Activated CD8-positive, alpha-beta memory T cell treated with anti-CD3 and anti-CD28 coated beads for 4 hours (primary cell): ENCODE data around the gene VSTM1.

ENCODE experiments used
- DNase-seq, 2 donors: peaks; one replicate each; pipeline ENCODE4 v3.0.0-alpha.2; 2020; ENCODE audit warnings: low read depth in 2 of 2

The VSTM1 gene

GRCh38 chr19:54011507-54012211 lies 52.0 kb downstream of the VSTM1 start:
- no peak for DNase-seq

DNA sequence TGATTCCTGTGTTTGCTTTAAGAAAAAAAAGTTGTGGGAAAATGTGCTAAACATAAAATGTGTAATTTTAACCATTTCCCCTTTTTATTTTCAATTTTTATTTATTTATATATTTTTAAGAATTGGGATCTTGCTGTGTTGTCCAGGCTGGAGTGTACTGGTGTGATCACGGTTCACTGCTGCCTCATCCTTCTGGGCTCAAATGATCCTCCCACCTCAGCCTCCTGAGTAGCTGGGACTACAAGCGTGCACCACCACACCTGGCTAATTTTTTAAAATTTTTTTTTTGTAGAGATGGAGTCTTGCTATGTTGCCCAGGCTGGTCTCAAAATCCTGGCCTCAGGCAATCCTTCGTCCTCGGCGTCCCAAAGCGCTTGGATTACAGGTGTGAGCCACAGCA lies 53.2 kb downstream of the VSTM1 start:
- no peak for DNase-seq

- DNase-seq, result no peak
Measured at GRCh38 chr19:54009440-54009839, 54.3 kb downstream of the VSTM1 start.

DNA sequence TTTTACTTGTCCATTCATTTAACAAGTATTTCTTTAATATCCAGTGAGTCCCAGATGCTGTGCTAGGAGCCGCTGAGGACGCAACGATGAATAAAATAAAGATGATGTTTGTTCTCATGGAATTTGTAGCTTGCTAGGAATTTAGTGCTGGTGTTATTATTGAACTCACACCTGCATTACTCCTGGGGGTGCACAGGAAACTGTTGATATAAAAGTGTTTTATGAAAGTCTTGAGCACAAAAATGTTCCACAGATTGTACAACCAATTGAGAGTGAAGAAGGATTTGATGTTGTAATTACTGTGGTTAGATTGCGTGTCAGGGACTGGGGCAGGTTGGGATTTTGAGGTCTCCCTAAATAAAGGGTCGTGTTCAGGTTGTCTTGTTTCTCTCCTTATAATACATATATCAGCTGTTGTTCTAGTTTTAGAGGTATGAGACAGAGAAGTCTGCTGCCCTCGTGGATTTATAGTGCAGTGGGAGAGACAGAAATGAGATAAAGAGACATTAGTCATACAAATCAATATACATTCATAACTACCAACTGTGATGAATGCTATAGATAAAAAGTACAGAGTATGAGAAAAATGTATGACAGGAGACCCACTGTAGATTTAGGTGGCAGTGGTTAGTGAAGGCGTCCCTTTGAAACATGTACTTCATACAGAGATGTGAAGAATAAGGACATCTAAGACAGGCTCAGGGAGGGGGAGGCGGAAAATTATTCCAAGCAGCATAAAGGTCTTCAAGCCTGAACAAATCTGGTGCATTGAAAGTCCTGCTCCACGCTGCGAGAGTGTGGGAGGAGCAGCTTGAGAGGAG lies 61.0 kb downstream of the VSTM1 start:
- DNase-seq, result no peak

DNA sequence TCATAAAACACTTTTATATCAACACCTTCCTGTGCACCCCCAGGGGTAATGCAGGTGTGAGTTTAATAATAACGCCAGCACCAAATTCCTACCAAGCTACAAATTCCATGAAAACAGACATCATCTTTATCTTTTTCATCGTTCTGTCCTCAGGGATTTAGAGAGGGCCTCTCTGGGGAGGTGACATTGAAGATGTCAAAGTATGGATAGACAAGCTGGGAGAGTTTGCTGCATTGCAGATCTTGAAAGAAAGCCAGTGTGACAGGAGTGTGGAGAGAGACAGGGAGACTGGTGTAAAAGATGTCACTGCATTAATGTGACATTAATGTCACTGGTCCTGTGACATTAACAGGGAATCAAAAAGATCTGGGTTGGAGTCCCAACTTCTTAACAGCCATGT lies 62.2 kb downstream of the VSTM1 start:
- no peak for DNase-seq

DNA sequence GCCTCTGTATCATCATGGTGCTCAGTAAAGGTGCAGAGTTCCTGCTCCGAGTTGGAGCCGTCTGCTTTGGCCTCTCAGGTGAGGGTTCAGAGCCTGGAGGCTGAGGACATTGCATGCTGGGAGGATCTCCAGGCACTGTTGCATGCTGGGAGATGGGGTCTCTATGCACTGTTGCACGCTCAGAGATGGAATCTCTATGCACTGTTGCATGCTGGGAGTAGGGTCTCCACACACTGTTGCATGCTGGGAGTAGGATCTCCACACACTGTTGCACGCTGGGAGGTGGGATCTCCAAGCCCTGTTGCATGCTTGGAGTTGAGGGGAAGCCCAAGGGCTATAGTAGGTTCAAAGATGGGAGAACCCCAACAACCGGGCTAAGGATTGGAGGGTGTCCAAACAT lies 64.0 kb downstream of the VSTM1 start:
- DNase-seq, result no peak

- DNase-seq, result no peak
Measured at GRCh38 chr19:53998223-53998622, 65.5 kb downstream of the VSTM1 start.

GRCh38 chr19:53994811-53995210 lies 68.9 kb downstream of the VSTM1 start:
- no peak for DNase-seq

GRCh38 chr19:53993448-53993847 lies 70.2 kb downstream of the VSTM1 start:
- no peak for DNase-seq

- no peak for DNase-seq
Measured at GRCh38 chr19:53992815-53993214, 70.9 kb downstream of the VSTM1 start.

DNA sequence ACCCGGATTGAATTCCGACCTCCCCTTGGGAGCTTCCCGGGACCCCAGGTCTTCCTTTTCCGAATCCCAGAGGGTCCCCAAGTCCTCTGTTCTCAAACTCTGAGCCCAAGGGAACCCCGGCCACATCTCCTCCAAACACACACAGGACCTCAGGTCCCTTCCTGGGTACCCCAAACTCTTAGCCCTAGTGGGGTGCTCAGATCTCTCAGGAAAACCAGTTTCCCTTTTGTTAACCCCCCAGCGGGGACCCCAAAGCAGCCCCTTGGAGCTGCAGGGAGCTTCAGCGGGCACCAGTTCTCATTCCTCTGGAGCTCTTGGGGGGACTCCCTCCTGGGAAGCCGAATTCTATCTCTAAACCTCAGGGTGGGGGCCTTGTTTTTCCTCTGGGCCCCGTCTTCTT lies 71.5 kb downstream of the VSTM1 start:
- no peak for DNase-seq

DNA sequence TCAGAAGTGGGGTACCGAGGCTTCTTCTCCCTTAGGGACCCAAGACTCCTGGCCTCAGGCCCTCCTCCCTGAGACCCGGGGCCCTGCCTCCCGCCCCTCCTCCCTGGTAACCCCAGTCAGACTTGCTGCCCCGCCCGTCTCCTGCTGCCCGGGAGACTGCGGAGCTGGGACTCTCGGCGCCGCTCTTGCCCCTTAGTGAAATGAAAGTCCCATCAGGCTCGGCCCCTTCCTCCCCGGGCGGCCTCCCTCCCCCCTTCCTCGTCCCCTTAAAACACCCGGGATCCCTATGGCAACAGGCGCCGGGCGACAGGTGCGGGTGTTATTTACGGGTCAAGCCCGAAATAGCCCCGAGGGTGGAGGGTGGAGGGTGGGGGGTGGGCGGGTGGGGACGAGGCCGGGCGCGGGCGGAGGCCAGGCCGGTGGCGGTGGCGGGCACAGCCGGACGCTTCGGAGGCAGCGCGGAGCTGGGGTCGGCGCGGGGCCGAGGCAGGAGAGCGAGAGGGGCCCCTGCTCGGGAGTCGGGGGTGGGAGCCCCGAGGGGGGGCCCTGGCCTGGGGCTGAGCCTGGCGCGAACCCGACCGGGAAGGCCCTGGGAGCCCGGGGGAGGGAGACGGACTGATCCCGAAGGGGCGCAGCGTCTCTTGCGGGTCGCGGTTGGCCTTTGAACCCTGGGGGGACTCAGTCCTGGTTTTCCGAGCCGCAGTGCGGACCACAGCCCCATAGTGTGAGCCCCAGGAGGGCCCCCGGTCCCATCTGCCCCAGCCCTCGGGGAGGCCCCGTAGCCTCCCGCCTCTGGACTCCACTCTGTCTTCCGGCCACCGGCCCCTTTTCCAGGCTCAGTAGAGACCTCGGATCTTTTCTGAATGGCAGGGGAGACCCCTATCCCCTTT lies 72.2 kb downstream of the VSTM1 start, which contains the start of gene CACNG6:
TSS of gene CACNG6 (plus strand) at position 414 of the 890 bp plus-strand sequence. CDS start 1,241 bp downstream, outside the sequence.
- DNase-seq, result no peak
